AG04449 (cell line): ENCODE results near the gene TSEN34.

Experiments
- CTCF ChIA-PET: fragments of 350-600 bp; formaldehyde crosslinking; extraction: SDS; loops from one replicate; lab custom pipeline; 2021; ENCODE audit warnings: antibody characterized with exemption; lab: Yijun Ruan, JAX
- POLR2A ChIA-PET: fragments of 400-600, 350-600 bp; formaldehyde crosslinking; extraction: SDS; loops from one replicate; lab custom pipeline; 2020; ENCODE audit warnings: antibody characterized with exemption, inconsistent platforms; lab: Yijun Ruan, JAX
- DNase-seq: peaks from one replicate; pipeline ENCODE4 v3.0.0-alpha.2; 2010; ENCODE audit warnings: low read depth, low spot score
- H3K4me3 ChIP-seq: 2 replicates; pipeline ENCODE4 v1.5.1; 2011; ENCODE audit warnings: low read depth, mild to moderate bottlenecking, control low read depth, low read length
- TF ChIP-seq, protein P1 (sequence below): IDR thresholded peaks from one replicate; pipeline ENCODE4 v1.5.1; 2011; ENCODE audit warnings: mild to moderate bottlenecking, moderate library complexity, low read length, control low read depth, inconsistent platforms; ENCODE audit not compliant: insufficient read depth; ENCODE audit errors: missing control alignments

The TSEN34 gene

DNA sequence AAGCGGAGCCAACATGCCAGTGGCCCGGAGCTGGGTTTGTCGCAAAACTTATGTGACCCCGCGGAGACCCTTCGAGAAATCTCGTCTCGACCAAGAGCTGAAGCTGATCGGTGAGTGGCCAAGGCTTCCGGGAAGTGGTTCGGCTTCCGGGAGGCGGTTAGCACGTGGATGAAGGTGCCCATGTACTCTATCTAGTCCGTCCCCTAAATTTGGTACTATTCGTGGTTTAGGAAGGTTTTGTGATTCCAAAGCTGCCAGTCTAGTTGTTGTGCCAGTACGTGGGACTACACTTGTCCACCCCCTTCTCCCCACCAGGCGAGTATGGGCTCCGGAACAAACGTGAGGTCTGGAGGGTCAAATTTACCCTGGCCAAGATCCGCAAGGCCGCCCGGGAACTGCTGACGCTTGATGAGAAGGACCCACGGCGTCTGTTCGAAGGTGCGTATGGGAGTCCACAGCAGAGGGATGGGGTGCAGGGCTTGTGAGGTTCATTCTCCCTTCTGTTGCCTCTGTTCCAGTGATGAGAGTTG lies 10.1 kb downstream of the TSEN34 start:
- no peak for DNase-seq
- TF ChIP-seq, protein P1, sequence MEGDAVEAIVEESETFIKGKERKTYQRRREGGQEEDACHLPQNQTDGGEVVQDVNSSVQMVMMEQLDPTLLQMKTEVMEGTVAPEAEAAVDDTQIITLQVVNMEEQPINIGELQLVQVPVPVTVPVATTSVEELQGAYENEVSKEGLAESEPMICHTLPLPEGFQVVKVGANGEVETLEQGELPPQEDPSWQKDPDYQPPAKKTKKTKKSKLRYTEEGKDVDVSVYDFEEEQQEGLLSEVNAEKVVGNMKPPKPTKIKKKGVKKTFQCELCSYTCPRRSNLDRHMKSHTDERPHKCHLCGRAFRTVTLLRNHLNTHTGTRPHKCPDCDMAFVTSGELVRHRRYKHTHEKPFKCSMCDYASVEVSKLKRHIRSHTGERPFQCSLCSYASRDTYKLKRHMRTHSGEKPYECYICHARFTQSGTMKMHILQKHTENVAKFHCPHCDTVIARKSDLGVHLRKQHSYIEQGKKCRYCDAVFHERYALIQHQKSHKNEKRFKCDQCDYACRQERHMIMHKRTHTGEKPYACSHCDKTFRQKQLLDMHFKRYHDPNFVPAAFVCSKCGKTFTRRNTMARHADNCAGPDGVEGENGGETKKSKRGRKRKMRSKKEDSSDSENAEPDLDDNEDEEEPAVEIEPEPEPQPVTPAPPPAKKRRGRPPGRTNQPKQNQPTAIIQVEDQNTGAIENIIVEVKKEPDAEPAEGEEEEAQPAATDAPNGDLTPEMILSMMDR = no peak
- H3K4me3 ChIP-seq = peak overlapping the region; percentile 91
- CTCF ChIA-PET = interaction anchor here (1.0 to 3.1 kb wide), 3 partner anchors 9 to 33 kb away, joined by 3 to 12 read pairs (median 3); partner anchors contain the start of gene TSEN34
- POLR2A ChIA-PET = interaction anchor here (0.7 to 5.5 kb wide), 5 partner anchors 9 to 152 kb away, joined by 3 to 108 read pairs (median 4); partner anchors contain the start of genes MBOAT7 and TSEN34

DNA sequence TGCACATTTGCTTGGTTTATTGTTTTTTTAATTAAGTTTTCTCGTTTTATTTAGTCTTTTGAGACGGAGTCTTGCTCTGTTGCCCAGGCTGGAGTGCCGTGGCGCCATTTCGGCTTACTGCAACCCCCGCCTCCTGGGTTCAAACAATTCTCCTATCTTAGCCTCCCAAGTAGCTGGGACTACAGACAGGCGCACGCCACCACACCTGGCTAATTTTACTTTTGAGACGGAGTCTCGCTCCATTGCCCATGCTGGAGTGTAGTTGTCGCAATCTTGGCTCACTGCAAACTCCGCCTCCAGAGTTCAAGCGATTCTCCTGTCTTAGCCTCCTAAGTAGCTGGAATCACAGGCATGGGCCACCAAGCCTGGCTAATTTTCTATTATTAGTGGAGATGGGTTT lies 10.9 kb downstream of the TSEN34 start:
- H3K4me3 ChIP-seq = peak overlapping the region; percentile 91
- ChIA-PET POLR2A (interaction anchor here (2.3 to 5.5 kb wide), 2 partner anchors 9 to 11 kb away, joined by 23 to 108 read pairs; partner anchors contain the start of genes MBOAT7 and TSEN34), CTCF (interaction anchor here (0.6 to 1.0 kb wide), 3 partner anchors 8 to 64 kb away, joined by 3 read pairs; no protein-coding TSS in a partner anchor)
- TF ChIP-seq, protein P1 = no peak
- no peak for DNase-seq

DNA sequence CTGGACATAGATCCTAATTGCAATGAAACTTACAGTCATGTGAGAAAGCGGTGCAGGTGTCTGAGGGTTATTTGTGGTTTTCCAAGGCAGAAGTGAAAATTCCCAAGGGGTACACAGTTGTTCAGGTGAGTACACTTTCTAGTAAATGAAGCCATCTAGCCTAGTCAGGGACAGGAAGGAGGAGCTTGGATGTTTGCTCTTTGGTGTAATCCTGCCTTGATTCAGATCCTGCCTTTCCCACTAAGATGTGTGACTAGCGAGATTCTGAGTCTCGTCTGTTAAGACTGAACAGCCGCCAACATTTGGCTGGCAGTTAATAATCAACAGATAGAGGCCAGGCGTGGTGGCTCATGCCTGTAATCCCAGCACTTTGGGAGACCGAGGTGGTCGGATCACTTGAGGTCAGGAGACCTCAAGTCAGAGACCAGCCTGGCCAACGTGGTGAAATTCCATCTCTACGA lies 12.1 kb downstream of the TSEN34 start:
- ChIA-PET CTCF (no interaction called here), POLR2A (interaction anchor here (5.5 kb wide), 1 partner anchor 13 kb away, joined by 108 read pairs; the partner anchor contains the start of genes MBOAT7 and TSEN34)
- TF ChIP-seq, protein P1 = no peak
- DNase-seq = no peak
- no peak overlapping the region; the same call in 1 of the 2 replicates for H3K4me3 ChIP-seq

DNA sequence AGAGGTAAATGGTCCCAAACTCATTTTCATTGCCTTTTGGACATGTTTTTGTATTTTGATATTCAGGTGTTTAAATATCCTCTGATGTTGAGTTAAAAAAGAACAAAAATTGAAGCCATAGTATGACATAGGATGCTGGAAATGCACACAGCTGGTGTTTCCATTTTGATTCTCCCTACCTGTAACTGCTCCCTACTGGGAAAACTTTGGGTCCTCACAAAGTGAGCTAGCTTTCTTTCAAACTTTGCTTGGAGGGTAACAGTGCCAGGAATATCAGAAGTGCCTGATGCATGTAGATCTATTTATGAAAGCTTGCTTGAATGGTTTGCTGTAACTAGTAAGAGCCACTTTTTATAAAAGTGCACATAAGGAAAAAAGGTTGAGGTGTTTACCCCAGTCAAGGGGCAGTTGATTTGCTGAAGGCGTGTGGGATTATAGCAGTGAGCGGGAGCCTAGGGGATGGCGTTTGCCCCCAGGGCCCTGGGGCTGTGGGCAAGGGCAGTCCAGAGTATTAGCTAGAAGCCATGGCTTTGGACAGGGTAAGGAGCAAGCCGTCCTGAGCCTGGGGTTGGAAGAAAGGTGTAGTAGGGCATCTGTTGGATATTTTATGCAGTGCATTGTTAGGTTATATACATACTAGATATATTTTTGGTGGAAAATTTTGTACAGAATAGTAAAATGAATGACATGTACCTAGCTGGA lies 13.8 kb downstream of the TSEN34 start:
- ChIA-PET CTCF (interaction anchor here (0.8 to 1.4 kb wide), 3 partner anchors 15 to 45 kb away, joined by 3 to 4 read pairs (median 4); partner anchors contain the start of gene MBOAT7), POLR2A (interaction anchor here (1.6 kb wide), 1 partner anchor 13 kb away, joined by 3 read pairs; the partner anchor contains the start of gene TSEN34)
- H3K4me3 ChIP-seq = no peak overlapping the region
- TF ChIP-seq, protein P1 = no peak
- DNase-seq = no peak

DNA sequence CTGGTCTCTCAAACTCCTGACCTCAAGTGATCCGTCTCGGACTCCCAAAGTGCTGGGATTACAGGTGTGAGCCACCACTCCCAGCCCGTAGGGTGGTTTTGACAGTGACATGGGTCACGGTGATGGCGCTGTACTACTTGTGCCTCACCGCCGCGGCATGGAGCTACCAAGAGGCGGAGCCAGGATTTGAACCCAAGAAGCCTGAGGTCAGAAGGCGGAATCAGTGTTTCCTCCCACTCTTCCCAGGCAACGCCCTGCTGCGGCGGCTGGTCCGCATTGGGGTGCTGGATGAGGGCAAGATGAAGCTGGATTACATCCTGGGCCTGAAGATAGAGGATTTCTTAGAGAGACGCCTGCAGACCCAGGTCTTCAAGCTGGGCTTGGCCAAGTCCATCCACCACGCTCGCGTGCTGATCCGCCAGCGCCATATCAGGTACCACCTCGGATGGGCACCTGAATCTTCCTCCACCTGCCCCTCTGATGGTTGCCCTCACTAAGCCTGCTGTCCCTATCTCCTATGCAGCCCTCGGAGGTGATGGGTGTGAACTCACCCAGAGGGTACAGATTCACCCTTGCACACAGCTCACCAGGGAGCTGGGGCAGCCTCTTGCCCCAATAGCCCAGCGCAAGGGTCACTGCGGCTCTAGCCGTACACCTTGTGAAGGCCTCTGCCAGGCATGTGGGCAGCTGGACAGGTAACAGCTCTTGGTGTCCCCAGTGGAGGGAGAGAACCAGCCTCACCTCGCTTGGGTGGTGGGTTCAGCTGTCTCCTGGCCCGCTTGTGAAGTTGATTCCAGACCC lies 15.1 kb downstream of the TSEN34 start:
- TF ChIP-seq, protein P1 = no peak
- H3K4me3 ChIP-seq = no peak overlapping the region
- ChIA-PET CTCF (no interaction called here), POLR2A (interaction anchor here (0.6 to 1.6 kb wide), 2 partner anchors 15 to 55 kb away, joined by 3 read pairs; partner anchors contain the start of gene TSEN34)
- DNase-seq = no peak
